ENCODE measurements around the gene TBX20. TPM values are rescaled to one million over a fixed set of nuclear protein-coding genes. Genes with fewer than 3 reads are reported as not detected.
A peak's percentile ranks its signal among the peaks of the same experiment; 100 is the strongest.
"Not testable (repeated sequence)": the region's sequence is repeated elsewhere in the genome, so short reads cannot be mapped to it uniquely, and the experiment has no call there.

The TBX20 gene
- total RNA-seq, 1 donor from 2014 or later, result 1.0 TPM

- Histone ChIP-seq H3K36me3 (ENCODE audit: control insufficient read depth, insufficient read depth, low read length) (no peaks in the 10 kb centered on the region), H3K27me3 (ENCODE audit: control insufficient read depth, insufficient read depth, low read length) (peaks cover 44% of the 10 kb centered on the region), H3K4me3 (ENCODE audit: low read depth, low read length) (no peak overlapping the region)
- no peak for DNase-seq (ENCODE audit: low read depth)
- no peak for TF ChIP-seq CTCF (IDR thresholded peaks at IDR 0.05; ENCODE audit: insufficient read depth, low read length, poor library complexity, severe bottlenecking)
Measured at GRCh38 chr7:35248576-35249536, 5.0 kb downstream of the TBX20 start.

DNA sequence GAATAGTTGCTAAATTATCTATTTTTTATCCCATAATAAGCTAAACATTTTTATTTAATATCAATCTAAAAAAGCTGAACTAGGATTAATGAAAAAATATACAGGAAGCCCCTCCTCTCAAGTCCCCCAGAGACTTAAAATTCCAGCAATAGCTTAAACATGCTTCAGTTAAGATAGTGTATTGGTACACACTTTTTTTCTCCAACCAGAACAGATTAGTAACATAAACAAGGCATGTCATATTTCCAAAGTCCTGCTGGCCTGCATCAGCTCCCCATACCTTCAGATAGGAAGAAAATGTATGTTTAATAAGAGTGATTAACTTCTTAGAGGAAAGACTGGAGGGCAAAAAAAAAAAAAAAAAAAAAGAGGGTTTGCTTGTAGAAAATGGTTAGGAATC is 7.1 kb downstream of the TBX20 start:
- no peak for TF ChIP-seq CTCF (IDR thresholded peaks at IDR 0.05; ENCODE audit: insufficient read depth, low read length, poor library complexity, severe bottlenecking)
- Histone ChIP-seq H3K4me3 (ENCODE audit: low read depth, low read length) (no peak overlapping the region), H3K27me3 (ENCODE audit: control insufficient read depth, insufficient read depth, low read length) (peaks cover 30% of the 10 kb centered on the region)

DNA sequence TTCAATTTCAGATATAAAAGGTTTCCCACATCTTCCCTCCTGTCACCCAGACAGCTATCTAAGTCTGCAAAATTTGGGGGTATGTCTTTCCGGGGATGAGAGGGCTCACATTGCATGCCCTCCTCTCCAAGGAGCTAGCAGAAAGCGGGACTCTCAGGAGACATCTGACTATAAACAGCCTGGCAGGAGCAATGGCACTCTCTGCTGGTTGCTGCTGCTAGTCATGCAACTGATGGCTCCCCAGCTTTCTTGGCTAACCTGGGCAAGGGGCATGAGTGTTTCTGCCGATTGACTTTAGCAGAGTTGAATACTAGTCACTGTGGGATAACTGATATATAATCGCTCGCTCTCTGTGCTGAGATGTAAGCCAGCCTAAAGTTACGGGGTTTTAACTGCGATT is 12.0 kb downstream of the TBX20 start:
- DNase-seq (ENCODE audit: low read depth), result peak; percentile 12
- peak; percentile 71 for TF ChIP-seq CTCF (IDR thresholded peaks at IDR 0.05; ENCODE audit: insufficient read depth, low read length, poor library complexity, severe bottlenecking)
- Histone ChIP-seq H3K27me3 (ENCODE audit: control insufficient read depth, insufficient read depth, low read length) (peaks cover 2% of the 10 kb centered on the region), H3K4me3 (ENCODE audit: low read depth, low read length) (no peak overlapping the region), H3K36me3 (ENCODE audit: control insufficient read depth, insufficient read depth, low read length) (no peaks in the 10 kb centered on the region)

More for the DNA sequence above, 7.1 kb downstream of the TBX20 start:
- H3K36me3 ChIP-seq (ENCODE audit: control insufficient read depth, insufficient read depth, low read length), result no peaks in the 10 kb centered on the region
- DNase-seq (ENCODE audit: low read depth), result no peak

DNA sequence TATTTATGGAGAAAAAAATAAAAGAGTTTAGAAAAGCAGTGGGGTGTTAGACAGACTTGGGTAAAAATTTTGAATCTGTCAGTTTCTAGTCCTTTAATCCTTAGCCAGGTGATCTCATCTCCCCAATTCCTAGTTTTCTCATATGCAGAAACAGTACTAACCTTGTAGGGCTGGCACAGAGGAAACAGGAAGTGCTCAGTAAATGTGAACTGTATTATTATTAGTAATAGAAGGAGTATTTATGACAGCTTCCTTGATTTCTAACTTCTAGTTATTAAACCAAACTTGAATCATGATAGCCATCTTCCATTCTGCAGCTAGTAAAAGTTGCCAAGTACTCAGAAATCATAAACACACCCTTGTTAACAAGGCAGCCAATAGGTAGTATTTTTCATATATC is 12.5 kb downstream of the TBX20 start:
- peaks cover 2% of the 10 kb centered on the region for H3K27me3 ChIP-seq (ENCODE audit: control insufficient read depth, insufficient read depth, low read length)
- no peak for DNase-seq (ENCODE audit: low read depth)
- H3K36me3 ChIP-seq (ENCODE audit: control insufficient read depth, insufficient read depth, low read length), result no peaks in the 10 kb centered on the region
- no peak for TF ChIP-seq CTCF (IDR thresholded peaks at IDR 0.05; ENCODE audit: insufficient read depth, low read length, poor library complexity, severe bottlenecking)
- no peak overlapping the region for H3K4me3 ChIP-seq (ENCODE audit: low read depth, low read length)

GRCh38 chr7:35241008-35241407 is 12.9 kb downstream of the TBX20 start:
- DNase-seq (ENCODE audit: low read depth); H3K27me3 ChIP-seq (ENCODE audit: control insufficient read depth, insufficient read depth, low read length); H3K4me3 ChIP-seq (ENCODE audit: low read depth, low read length); H3K36me3 ChIP-seq (ENCODE audit: control insufficient read depth, insufficient read depth, low read length): not testable (repeated sequence)

GRCh38 chr7:35238456-35238855 is 15.4 kb downstream of the TBX20 start:
- DNase-seq (ENCODE audit: low read depth); H3K36me3 ChIP-seq (ENCODE audit: control insufficient read depth, insufficient read depth, low read length); H3K27me3 ChIP-seq (ENCODE audit: control insufficient read depth, insufficient read depth, low read length); H3K4me3 ChIP-seq (ENCODE audit: low read depth, low read length): not testable (repeated sequence)

DNA sequence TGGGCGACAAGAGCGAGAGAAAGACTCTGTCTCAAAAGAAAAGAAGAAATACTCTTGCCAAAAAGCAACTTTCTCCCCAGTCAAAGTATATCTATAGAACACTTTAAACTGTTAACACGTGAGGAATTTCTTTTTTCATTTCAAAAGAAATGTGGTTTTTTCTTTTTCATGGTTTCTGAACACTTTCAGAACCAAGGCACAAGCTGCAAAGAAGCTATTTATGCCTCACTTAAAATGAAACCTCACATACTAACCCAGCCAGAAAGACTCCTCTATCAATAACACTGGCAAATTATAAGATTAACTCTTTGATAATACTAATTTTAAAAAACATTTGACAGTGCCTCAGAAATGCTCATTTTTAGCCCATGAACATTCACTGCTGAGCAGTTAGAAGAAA is 20.9 kb downstream of the TBX20 start:
- no peaks in the 10 kb centered on the region for H3K36me3 ChIP-seq (ENCODE audit: control insufficient read depth, insufficient read depth, low read length)
- H3K27me3 ChIP-seq (ENCODE audit: control insufficient read depth, insufficient read depth, low read length), result no peaks in the 10 kb centered on the region
- TF ChIP-seq CTCF (IDR thresholded peaks at IDR 0.05; ENCODE audit: insufficient read depth, low read length, poor library complexity, severe bottlenecking), result no peak
- H3K4me3 ChIP-seq (ENCODE audit: low read depth, low read length), result no peak overlapping the region
- DNase-seq (ENCODE audit: low read depth), result no peak

DNA sequence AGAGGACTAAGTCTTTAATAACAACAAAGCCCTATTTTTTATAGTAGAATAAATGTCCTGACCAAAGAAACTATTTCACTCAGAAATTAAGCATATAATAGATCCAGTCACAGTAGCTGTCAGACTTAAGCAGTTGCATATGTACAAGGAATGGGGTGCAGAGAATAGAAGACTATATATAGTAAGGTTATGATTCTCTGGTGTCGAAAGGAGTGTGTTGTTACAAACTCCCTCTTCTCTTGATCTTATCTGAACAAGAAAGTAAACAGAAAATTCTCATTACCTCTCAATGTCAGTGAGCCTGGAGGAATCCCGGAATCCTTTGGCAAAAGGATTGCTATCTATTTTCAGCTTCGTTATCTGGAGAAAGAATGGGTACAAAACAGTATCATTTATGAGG is 22.7 kb downstream of the TBX20 start:
- not testable (repeated sequence) for DNase-seq (ENCODE audit: low read depth); H3K27me3 ChIP-seq (ENCODE audit: control insufficient read depth, insufficient read depth, low read length); H3K4me3 ChIP-seq (ENCODE audit: low read depth, low read length); H3K36me3 ChIP-seq (ENCODE audit: control insufficient read depth, insufficient read depth, low read length)

- not testable (repeated sequence) for H3K4me3 ChIP-seq (ENCODE audit: low read depth, low read length); H3K27me3 ChIP-seq (ENCODE audit: control insufficient read depth, insufficient read depth, low read length); H3K36me3 ChIP-seq (ENCODE audit: control insufficient read depth, insufficient read depth, low read length); DNase-seq (ENCODE audit: low read depth)
Measured at GRCh38 chr7:35229116-35229780, 24.7 kb downstream of the TBX20 start.
